GM12878 (cell line): ENCODE measurements around the gene PRKAR2B. TPM values are rescaled to one million over a fixed set of nuclear protein-coding genes. Genes with fewer than 3 reads are reported as not detected.

Source experiments
- ATAC-seq: fragments of 200-7000 bp; cut with Tn5 transposase; 3 replicates; pipeline ENCODE4 v1.9.1; 2020; ENCODE audit warnings: mild to moderate bottlenecking, moderate library complexity
- BruUV-seq: library from RNA; stranded (reverse); fragments of 400-500 nt; replicated peaks from 2 replicates; lab custom pipeline; 2021; lab: Mats Ljungman, UMichigan
- CTCF ChIA-PET: fragments of 300-600 bp; sonication (Branson Sonifier 250); formaldehyde crosslinking; extraction: SDS; loops from one replicate; lab custom pipeline; 2021; ENCODE audit warnings: inconsistent platforms; lab: Yijun Ruan, JAX
- POLR2A ChIA-PET: fragments of 350-600 bp; formaldehyde crosslinking; extraction: SDS; loops from one replicate; lab custom pipeline; 2021; ENCODE audit warnings: inconsistent platforms; lab: Charles Lee
- RAD21 ChIA-PET: fragments of 300-600 bp; sonication (Branson Sonifier 250); formaldehyde crosslinking; loops from one replicate; lab custom pipeline; 2023; ENCODE audit warnings: antibody characterized with exemption; ENCODE audit not compliant: unreplicated experiment; lab: Charles Lee
- SMC1A ChIA-PET: fragments of 300-600 bp; sonication (Branson Sonifier 250); formaldehyde crosslinking; loops from one replicate; lab custom pipeline; 2023; ENCODE audit not compliant: unreplicated experiment, uncharacterized antibody; lab: Charles Lee
- DNase-seq: peaks from one replicate; pipeline ENCODE4 v3.0.0-alpha.2; 2011; ENCODE audit warnings: low read depth, low spot score
- FAIRE-seq: peaks from 3 replicates; lab custom pipeline; 2011; peaks lifted over from hg19 to GRCh38; lab: Jason Lieb, UNC
- H2AFZ ChIP-seq: 2 replicates; pipeline ENCODE4 v1.6.0; 2011; ENCODE audit warnings: low read depth, low read length, control low read depth; ENCODE audit not compliant: control insufficient read depth
- H3K27ac ChIP-seq: 2 replicates; pipeline ENCODE4 v1.5.1; 2011; ENCODE audit warnings: control low read depth; ENCODE audit not compliant: control insufficient read depth, insufficient read depth
- H3K27me3 ChIP-seq, 2 experiments: replicated peaks in 1 of 2; 2 replicates each; pipeline versions ENCODE4 v1.6.0 to v1.6.1; 2011; ENCODE audit warnings: low read length in 1 of 2; ENCODE audit not compliant: control insufficient read depth in 2 of 2, insufficient read depth in 2 of 2
- H3K36me3 ChIP-seq, 2 experiments: 2 replicates each; pipeline ENCODE4 v1.5.1; 2011; ENCODE audit warnings: low read length in 1 of 2; ENCODE audit not compliant: control insufficient read depth in 2 of 2, insufficient read depth in 2 of 2
- H3K4me1 ChIP-seq: 2 replicates; pipeline ENCODE4 v1.6.1; 2011; ENCODE audit warnings: mild to moderate bottlenecking, low read length, moderate library complexity, mixed read lengths; ENCODE audit not compliant: control insufficient read depth, insufficient read depth
- H3K4me2 ChIP-seq: 2 replicates; pipeline ENCODE4 v1.6.0; 2011; ENCODE audit warnings: control low read depth; ENCODE audit not compliant: control insufficient read depth, insufficient read depth
- H3K4me3 ChIP-seq: fragments of 200-600 bp; sonication (generic); 2 replicates; pipeline ENCODE4 v1.5.1; 2016
- H3K79me2 ChIP-seq: 2 replicates; pipeline ENCODE4 v1.6.0; 2011; ENCODE audit warnings: low read length; ENCODE audit not compliant: control insufficient read depth, insufficient read depth
- H3K9ac ChIP-seq: 2 replicates; pipeline ENCODE4 v1.8.0; 2011; ENCODE audit warnings: low read length, control low read depth, mixed read lengths; ENCODE audit not compliant: control insufficient read depth, insufficient read depth
- H3K9me3 ChIP-seq: replicated peaks from 3 replicates; pipeline ENCODE4 v1.5.1; 2011; ENCODE audit warnings: mild to moderate bottlenecking, low read length; ENCODE audit not compliant: control insufficient read depth, insufficient read depth
- H4K20me1 ChIP-seq: 2 replicates; pipeline ENCODE4 v1.6.0; 2011; ENCODE audit not compliant: control insufficient read depth, insufficient read depth
- ATF2 ChIP-seq: IDR thresholded peaks from 2 replicates; pipeline ENCODE4 v1.6.1; 2012; ENCODE audit warnings: low read length, inconsistent platforms
- BACH1 ChIP-seq: fragments of 450-650 bp; IDR thresholded peaks from 2 replicates; pipeline ENCODE4 v1.6.1; 2017; ENCODE audit warnings: mild to moderate bottlenecking, borderline replicate concordance
- BCL11A ChIP-seq: IDR thresholded peaks from 2 replicates; pipeline ENCODE4 v1.6.1; 2011; ENCODE audit warnings: low read depth, low read length
- CREB1 ChIP-seq: IDR thresholded peaks from 2 replicates; pipeline ENCODE4 v1.6.1; 2012; ENCODE audit warnings: low read depth, mild to moderate bottlenecking, inconsistent platforms
- NRF1 ChIP-seq: conservative IDR thresholded peaks from 2 replicates; pipeline ENCODE4 v1.6.1; 2011; ENCODE audit warnings: mild to moderate bottlenecking, low read depth, low read length, improper control_type of control experiment
- PKNOX1 ChIP-seq: fragments of 450-650 bp; IDR thresholded peaks from 2 replicates; pipeline ENCODE4 v1.6.1; 2016; ENCODE audit warnings: mild to moderate bottlenecking
- RFX5 ChIP-seq: IDR thresholded peaks from 2 replicates; pipeline ENCODE4 v1.6.1; 2011; ENCODE audit warnings: low read depth, low read length, improper control_type of control experiment
- SREBF2 ChIP-seq: IDR thresholded peaks from 2 replicates; pipeline ENCODE4 v1.6.1; 2012; ENCODE audit warnings: mild to moderate bottlenecking, low read length
- SUPT20H ChIP-seq: IDR thresholded peaks from 2 replicates; pipeline ENCODE4 v1.6.1; 2011; ENCODE audit warnings: low read depth, mild to moderate bottlenecking, low read length, moderate library complexity, borderline replicate concordance; ENCODE audit not compliant: control insufficient read depth
- ZBTB40 ChIP-seq: fragments of 450-650 bp; IDR thresholded peaks from 2 replicates; pipeline ENCODE4 v1.6.1; 2016; ENCODE audit warnings: mild to moderate bottlenecking, moderate library complexity, borderline replicate concordance
- ZNF622 ChIP-seq: fragments of 450-650 bp; IDR thresholded peaks from 2 replicates; pipeline ENCODE4 v1.6.1; 2017; ENCODE audit warnings: mild to moderate bottlenecking, inconsistent platforms
- WGBS: methylation state at CpG from one replicate; pipeline ENCODE4 v1.1.6; 2016; ENCODE audit warnings: low lambda C conversion rate; ENCODE audit not compliant: insufficient replicate concordance, insufficient coverage; ENCODE audit errors: missing lambda C conversion rate; 5-methylcytosine and 5-hydroxymethylcytosine counted together
- in situ Hi-C: fragments of 300-500 bp; cut with MboI; formaldehyde crosslinking; loops from 9 replicates; pipeline ENCODE4 v1.14.3; 2018; ENCODE audit warnings: mixed read lengths
- intact Hi-C: fragments of 100-400 bp; cut with micrococcal nuclease; formaldehyde crosslinking; loops from one replicate; pipeline ENCODE4 v1.14.2; 2022; ENCODE audit not compliant: unreplicated experiment
- polyA plus RNA-seq, 11 experiments: library from polyadenylated mRNA; depleted of rRNA in 4 of 11; unstranded in 6 of 11; stranded (reverse) in 5 of 11; fragments of >200 nt; fragmentation: Nextera tagmentation in 4 of 11; fragmentation: Illumina TruSeq in 1 of 11; extraction: Ambion mirVana in 4 of 11; extraction: Trizol in 1 of 11; gene quantifications; 1 replicate in 1 of 11; 2 replicates in 10 of 11; pipeline versions ENCODE4 v1.2.1 to v1.2.3, GENCODE V29; 2011 to 2016; ENCODE audit warnings: inconsistent platforms in 2 of 11, missing spikeins in 2 of 11, low read depth in 1 of 11
- total RNA-seq, 4 experiments: library from RNA; depleted of rRNA in 3 of 4; stranded (reverse); fragments of >200 nt in 3 of 4; fragmentation: Illumina TruSeq in 1 of 4; extraction: Trizol in 1 of 4; gene quantifications; 2 replicates each; pipeline versions ENCODE4 v1.2.1 to v1.2.3, GENCODE V29; 2013 to 2021

PRKAR2B gene
- total and polyA plus RNA-seq, 10 of the 15 experiments (the other 5 are each of a cell fraction or from before 2014, with no cell fraction given): 0.01 to 0.18 (median 0.04) TPM; not detected in 4

- no peak for FAIRE-seq
Measured at GRCh38 chr7:107118109-107118900, 73.8 kb downstream of the PRKAR2B start.

More at GRCh38 chr7:107118109-107118900, 73.8 kb downstream of the PRKAR2B start:
- CTCF ChIA-PET: interaction anchor here (0.6 to 1.8 kb wide), 4 partner anchors 13 to 173 kb away, joined by 3 to 7 read pairs (median 3); no protein-coding TSS in a partner anchor
- Histone ChIP-seq H3K4me1 (no peaks in the 10 kb centered on the region), H3K79me2 (no peaks in the 10 kb centered on the region), H3K9me3 (no peaks in the 10 kb centered on the region), H3K4me3 (no peak overlapping the region), H3K4me2 (no peak overlapping the region), H3K36me3 (no peaks in the 10 kb centered on the region), H3K9ac (no peak overlapping the region), H3K27ac (no peak overlapping the region), H4K20me1 (no peaks in the 10 kb centered on the region), H3K27me3 (no peaks in the 10 kb centered on the region), H2AFZ (no peak overlapping the region)
- TF ChIP-seq BCL11A: no peak
- no peak for TF ChIP-seq PKNOX1
- TF ChIP-seq CREB1: no peak
- TF ChIP-seq ZNF622: no peak
- no peak for TF ChIP-seq SUPT20H
- TF ChIP-seq NRF1: no peak
- no peak for TF ChIP-seq BACH1
- no peak for TF ChIP-seq ZBTB40
- TF ChIP-seq ATF2: no peak
- no peak for TF ChIP-seq SREBF2
- no peak for TF ChIP-seq RFX5
- POLR2A ChIA-PET: no interaction called here
- intact Hi-C loops: no loop called here
- DNase-seq (no peak), ATAC-seq (no peak)
- RAD21 ChIA-PET: no interaction called here
- BruUV-seq: no TSS peak
- WGBS: 56% methylated on average over 5 of the region's 5 CpGs
- in situ Hi-C loops: no loop called here
- SMC1A ChIA-PET: no interaction called here
